PC-3 (cell line): ENCODE measurements around the gene CERS6.

Experiments
- EZH2 ChIP-seq: fragments of 300-600 bp; sonication (generic); IDR thresholded peaks from one replicate; pipeline ENCODE4 v1.6.1; 2017; ENCODE audit warnings: antibody characterized with exemption, mild to moderate bottlenecking, low read length; ENCODE audit not compliant: unreplicated experiment
- EZH2phosphoT487 ChIP-seq: fragments of 300-600 bp; sonication (generic); IDR thresholded peaks from 2 replicates; pipeline ENCODE4 v1.6.1; 2018; ENCODE audit warnings: mild to moderate bottlenecking, antibody characterized with exemption, low read length, borderline replicate concordance
- TF ChIP-seq, protein P1 (sequence below): fragments of 300-600 bp; sonication (generic); conservative IDR thresholded peaks from 2 replicates; pipeline ENCODE4 v1.5.1; 2017; ENCODE audit warnings: antibody characterized with exemption, low read depth, mild to moderate bottlenecking, low read length

GRCh38 chr2:168455645-168456520 lies at the start of gene CERS6:
- TF ChIP-seq, protein P1, sequence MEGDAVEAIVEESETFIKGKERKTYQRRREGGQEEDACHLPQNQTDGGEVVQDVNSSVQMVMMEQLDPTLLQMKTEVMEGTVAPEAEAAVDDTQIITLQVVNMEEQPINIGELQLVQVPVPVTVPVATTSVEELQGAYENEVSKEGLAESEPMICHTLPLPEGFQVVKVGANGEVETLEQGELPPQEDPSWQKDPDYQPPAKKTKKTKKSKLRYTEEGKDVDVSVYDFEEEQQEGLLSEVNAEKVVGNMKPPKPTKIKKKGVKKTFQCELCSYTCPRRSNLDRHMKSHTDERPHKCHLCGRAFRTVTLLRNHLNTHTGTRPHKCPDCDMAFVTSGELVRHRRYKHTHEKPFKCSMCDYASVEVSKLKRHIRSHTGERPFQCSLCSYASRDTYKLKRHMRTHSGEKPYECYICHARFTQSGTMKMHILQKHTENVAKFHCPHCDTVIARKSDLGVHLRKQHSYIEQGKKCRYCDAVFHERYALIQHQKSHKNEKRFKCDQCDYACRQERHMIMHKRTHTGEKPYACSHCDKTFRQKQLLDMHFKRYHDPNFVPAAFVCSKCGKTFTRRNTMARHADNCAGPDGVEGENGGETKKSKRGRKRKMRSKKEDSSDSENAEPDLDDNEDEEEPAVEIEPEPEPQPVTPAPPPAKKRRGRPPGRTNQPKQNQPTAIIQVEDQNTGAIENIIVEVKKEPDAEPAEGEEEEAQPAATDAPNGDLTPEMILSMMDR = no peak
- TF ChIP-seq EZH2 (no peak), EZH2phosphoT487 (no peak)
